ENCODE measurements around the gene EYS.

The EYS gene

DNA sequence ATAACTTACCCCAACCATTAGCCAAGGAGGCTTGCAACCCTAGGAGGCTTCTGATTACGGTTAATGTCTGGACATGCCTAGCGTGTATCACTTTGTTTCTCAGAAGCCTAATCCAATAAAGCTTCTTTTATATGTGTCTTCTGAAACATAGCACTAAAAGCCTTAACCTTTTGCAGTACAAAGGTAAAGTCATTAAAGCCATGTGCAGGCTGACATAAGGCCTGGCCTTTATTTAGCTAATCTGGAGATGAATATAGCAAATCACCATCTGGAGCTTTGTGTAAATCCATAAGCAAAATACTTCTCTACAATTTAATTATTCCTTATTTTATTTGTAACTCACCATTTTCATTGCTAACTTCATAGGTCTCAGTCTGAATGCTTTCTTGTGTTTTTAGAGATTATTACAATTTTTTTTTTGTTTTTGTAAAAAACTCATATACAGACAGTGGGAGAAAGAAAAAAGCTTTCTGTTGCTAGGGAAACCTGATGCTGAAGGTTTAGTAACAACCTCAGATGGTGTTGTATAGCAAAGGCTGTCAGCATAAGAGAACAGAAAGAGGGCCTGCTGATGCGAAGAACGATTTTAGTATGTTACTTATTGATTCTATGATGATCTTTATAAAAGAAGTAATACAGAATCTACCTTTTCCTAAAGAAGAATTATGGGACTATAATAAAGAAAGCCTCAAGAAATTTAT lies at the start of gene EYS:
Gene EYS, minus strand, starts transcription at position 101 of the 701 bp plus-strand sequence. CDS start 211,816 bp downstream, outside the sequence.
- no peak for DNase-seq

DNA sequence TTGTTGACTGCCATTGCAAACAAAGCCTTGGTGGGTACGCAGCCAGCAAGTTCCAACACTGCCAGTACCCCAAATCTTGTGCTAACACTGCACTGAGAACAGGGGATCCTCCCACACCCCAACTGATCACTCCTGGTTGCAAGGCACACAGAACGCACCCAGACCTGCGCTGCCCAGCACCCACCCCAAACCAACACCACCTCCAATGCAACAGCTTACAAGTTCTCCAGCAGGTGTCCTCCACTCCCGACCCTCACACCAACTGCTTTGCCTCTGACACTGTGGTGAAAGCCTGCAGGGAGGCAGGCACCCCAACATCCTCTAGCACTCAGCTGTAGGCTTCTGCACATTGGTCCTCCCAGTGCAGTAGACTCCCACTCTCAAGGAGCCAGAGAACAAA lies 39.3 kb upstream of the EYS start:
- DNase-seq: no peak

DNA sequence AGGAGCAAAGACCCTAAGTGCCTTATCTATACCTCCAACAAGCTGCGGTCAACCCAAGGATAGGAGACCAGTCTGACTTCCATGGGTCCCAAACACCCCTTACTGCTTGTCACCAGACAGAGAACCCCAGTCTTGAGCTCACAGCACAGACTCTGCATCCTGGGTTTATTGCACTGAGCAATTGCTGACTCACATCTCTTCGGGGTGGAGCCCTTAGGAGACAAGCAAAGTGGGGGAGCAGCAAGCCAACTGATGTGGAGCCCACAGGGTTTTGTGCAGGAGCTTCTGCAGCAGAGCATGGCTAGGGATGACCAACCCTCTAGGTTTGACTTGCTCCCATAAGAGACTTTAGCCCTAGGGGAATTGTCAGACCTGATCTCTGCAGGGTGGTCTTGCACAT lies 38.6 kb upstream of the EYS start:
- DNase-seq: no peak

DNA sequence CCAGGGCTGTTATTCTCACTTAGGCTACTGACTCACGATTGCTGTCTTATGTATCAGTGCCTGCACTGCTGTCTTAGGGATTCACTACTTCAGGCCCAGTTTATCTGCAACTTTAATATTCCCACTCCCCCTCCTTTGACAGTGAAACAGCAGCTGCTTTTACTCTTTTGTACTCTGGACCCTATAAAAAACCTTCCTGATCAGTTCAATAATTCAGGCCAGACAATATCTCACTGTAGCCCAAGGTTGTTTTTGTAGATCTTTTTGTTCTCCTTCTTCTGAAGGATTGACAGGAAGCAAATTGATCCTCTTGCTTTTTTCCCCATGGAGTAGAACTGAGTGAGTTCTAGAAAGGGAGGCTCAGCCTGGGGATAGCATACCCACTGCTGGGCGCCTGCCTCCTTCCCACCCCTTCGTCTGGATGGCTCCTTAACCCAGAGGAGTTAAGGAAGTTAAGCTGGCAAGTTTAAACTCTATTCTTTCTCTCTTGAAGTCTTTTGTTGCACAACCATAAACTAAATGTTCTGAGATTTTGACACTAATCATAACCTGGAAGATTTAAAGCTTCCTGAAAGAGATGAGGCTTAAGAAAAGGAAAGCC lies 22.0 kb upstream of the EYS start:
- no peak for DNase-seq

DNA sequence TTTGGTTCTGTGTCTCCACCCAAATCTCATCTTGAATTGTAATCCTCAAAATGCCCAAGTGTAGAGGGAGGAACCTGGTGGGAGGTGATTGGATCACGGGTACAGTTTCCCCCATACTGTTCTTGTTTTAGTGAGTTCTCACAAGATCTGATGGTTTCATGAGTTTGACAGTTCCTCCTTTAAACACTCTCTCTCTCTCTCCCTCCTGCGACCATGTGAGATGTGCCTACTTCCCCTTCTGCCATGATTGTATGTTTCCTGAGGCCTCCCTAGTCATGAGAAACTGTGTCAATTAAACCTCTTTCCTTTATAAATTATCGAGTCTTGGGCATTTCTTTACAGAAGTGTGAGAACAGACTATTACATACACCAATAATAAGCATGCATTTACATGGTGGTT lies 12.1 kb upstream of the EYS start:
- no peak for DNase-seq

DNA sequence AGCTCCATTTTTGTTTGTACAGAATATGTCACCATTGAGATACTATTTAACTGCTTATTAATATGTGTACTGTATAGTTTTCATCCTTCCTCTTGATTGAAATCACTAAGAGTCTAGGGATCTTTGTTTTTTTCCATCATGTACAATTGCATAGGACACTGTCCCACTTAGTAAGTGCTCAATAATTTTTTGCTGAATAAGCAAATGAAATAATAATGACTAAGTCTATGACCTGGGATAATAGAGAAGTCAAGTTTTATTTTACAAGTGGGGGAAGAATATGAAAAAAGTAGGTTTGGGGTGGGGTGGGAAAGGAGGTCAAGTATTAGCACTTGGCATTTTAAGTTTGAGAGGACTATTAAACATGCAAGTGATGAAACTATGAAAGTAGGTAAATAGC lies 4.5 kb upstream of the EYS start:
- no peak for DNase-seq

DNA sequence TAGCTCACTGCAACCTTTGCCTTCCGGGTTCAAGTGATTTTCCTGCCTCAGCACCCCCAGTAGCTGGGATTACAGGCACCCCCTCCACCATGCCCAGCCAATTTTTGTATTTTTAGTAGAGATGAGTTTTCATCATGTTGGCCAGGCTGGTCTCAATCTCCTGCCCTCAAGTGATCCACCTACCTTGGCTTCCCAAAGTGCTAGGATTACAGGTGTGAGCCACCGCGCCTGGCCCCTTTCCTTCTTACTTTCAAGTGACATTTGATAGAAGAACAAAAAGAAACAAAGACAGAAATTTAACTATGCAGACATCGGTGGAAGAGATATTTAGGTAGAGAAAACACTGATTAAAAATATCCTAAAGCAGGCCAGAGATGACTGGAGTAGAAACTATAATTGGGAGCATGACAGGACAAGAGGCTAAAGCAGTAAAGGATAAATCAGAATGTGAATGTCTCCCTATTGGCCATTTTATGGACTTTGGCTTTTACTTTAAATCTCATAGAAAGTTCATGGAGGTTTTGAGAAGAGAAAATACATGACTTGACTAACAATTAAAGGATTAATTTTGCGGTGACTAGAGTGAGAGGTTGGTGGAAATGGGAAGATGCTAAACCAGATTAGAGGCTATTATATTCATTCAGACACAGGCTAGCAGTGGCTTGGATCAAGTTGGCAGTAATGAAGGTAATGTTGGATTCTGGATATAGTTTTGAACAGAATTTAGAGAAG lies 2.2 kb upstream of the EYS start:
- no peak for DNase-seq

DNA sequence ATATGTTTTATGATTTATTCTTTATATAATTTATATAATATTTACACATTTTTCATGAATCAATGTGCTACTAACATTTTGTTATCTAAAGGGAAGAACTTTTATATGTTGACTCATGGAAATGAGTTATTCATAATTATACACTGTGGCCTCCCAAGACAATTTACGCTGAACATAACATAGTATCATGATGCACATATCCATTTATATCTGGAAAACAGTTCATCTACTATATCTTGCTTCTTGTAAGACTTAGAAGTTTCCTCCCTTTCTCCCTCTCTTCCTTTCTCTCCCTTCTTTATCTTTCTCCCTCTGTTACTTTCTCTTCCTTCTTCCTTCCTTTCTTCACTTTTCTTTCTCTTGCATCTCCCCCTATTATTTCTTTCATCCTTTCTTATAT lies 1.1 kb upstream of the EYS start:
- no peak for DNase-seq

DNA sequence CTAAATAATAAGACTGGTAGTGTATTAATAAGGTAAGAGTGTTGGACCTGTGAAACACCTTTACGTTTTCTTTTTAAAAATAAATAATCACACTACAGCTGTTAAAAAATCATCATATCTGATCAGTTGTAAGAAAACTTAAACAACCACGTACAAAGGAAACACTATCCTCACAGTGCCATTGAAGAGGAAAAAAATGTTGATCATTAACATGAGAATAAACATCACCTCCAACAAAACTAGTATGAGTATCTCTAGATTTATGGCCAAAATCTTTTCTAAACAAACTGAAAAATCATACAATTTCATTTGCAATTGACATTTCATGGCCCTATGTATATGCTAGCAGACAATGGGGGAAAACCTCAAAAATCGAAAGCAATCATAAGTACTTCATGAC lies 590 bp downstream of the EYS start:
- DNase-seq: no peak

DNA sequence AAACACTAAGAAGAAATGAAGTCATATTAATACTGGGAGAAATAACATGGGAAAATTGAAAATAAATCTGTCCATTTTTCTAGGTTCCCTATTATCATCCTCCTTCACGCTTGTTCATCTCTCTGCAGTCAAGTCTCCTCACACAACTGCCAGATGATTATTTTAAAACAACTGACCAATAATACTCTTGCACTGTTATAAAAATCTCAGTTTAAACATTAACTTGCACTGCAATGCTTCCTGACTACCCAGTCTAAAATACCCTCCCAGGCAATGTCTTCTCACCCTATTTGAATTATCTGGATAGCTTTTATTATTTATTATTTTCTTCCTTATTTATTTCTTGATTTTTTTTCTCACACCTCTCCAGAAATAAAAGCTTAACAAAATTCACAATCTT lies 5.7 kb downstream of the EYS start:
- DNase-seq: no peak

DNA sequence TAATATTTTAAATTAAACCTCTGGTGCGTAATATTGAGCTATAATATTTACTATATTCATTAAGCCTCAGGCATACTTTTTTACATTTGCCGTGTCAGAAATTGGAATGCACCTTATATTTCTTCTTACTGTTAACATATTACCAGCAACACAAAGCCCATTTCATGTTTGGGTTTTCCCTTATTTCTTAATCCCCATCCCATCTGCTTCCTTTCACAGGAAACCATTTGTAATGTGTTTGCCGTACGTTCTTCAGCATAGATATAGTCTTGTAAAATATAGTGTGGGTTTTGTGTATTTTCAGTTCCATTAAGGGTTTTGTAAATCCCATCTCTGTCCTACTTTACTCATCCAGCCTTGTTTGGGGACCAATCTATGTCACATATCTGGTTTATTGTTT lies 6.5 kb downstream of the EYS start:
- DNase-seq: no peak

DNA sequence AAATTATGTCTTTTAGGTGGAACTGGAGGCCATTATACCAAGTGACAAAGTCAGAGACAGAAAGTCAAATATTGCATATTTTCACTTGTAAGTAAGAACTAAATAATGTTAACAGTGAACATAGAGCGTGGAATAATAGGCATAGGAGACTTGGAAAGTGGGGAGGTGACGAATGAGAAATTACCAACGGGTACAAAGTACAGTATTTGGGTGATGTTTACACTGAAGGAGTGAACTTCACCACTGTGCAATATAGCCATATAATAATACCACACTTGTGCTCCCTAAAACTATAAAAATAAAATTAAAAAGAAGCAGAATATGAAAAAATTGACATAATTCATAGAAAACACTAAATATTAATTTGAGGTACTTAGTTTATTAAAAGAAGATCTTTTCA lies 14.9 kb downstream of the EYS start:
- no peak for DNase-seq

DNA sequence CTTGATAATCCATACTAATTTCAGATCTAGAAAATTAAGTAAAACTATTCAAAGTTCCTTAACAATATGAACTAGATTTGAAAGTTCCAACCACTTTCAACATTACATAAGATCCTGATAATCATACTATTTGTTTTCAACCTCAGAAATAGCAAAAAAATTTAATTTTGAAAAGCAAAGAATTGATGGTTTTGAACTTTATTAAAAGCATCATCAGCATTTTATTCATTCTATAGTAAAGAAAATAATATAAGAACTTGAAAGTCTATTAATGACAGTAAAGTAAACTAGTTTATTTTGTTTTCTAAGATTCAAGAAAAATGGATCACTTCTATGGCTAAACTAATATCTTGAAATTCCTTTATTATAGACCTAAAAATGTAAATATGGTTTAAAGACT lies 26.8 kb downstream of the EYS start:
- no peak for DNase-seq

DNA sequence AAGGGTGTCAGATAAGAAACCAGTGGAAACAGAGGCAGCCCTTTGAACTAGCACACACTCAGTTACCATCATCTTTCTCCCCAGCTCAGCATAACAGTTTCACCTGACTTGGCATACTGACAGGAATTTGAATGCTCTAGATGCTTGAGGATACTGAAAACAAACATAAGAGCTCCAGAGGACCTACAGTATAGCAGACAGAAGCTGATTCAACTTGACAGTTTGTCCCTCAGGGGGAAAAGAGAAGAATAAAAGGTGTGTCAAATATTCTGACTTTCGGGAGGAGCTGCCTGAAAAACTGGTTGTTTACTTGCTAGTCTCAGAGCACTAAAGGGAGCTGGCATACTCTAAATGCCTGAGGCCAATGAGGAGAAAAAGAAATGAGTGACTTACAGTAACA lies 35.1 kb downstream of the EYS start:
- DNase-seq: no peak

DNA sequence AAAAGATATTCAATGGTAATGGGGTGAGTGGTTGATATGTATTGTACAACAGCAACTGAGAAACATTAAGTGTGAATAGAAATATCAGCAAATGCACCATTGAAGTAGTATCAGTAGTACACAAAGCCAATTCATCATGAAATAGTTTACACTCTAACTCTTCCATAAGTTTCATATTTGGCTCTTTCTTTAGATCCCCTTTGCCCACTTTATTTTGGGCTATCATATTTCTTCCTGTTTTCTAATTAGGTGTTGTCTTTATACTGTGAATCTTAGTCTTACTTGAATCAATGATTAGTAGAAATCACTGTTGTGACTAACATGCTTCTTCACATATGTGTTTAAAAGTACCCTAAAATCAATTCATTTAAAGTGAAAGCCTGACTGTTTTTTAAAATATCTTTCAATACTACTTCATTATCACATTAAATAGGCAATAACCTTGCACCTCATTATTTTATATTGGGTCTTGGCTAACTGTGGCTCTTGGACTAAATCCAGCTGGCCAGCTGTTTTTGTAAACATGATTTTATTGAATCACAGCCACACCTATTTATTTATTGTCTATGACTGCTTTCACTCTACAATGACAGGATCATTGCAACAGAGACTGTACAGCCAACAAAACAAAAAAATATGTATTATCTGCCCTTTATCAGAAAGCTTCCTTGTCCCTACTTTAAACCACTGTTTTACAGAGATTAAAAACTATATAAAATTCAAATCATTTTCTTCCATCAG lies 38.9 kb downstream of the EYS start:
- DNase-seq: no peak

DNA sequence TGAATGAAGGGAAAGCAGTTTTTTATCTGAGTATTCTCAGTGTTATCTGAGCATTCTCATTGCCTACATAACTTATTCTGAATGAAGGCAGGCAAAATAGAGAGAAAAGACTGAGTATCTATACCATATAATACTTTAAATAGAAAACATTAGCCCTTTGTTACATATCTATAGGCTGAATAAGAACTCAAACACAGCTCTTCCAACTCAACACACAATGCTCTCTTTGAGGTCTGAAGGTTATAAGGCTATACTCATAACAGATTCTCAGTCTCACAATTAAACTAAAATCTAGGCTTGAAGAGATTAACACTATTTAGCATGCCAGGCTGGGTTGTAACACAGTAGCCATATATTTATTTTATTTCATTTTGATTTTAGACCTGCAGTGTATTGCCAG lies 56.9 kb downstream of the EYS start:
- DNase-seq: no peak

DNA sequence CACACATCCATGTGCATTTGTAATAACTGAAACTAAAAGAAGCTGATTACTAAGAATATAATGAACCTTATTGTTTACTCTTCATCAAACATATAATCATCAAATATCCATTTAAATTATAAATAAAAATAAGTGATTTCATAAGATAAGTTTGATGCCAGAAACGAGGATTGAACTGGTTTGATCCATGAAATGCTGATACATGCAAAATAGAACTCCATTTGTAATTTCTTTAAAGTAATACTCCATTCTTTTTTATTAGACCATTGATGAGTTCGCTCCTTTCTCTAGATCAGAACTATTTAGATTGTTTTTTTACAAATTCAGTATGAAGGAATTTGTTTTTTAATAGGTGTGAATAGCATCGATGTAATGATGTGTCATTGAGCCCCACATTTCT lies 57.6 kb downstream of the EYS start:
- DNase-seq: no peak

DNA sequence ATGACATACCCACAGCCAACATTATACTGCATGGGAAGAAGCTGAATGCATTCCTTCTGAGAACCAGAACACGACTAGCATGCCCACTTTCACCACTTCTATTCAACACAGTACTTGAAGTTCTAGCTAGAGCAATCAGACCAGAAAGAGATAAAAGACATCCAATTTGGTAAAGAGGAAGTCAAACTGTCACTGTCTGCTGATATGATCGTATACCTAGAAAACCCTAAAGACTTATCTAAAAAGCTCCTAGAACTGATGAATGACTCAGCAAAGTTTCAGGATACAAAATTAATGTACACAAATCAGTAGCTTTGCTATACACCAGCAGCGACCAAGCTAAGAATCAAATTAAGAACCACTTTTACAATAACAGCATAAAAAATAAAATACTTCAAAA lies 60.5 kb downstream of the EYS start:
- no peak for DNase-seq

DNA sequence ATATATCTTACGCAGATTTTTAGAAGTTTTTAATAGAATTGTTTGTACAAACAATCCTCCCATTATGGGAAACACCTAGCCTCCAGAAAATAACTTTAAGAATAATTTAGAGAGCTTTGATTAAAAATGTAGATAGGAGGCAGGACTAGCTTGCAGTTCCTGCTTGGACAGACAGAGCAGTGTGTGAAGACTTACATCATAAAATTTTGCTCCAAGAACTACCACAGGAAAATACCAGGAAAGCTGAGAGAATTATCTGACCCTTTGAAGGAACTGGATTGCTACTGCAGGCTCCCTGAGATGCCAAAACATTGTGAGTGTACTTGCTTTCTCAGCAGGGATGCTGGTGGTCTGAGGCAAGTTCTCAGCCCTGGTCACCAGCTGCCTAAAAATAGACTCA lies 64.2 kb downstream of the EYS start:
- no peak for DNase-seq

DNA sequence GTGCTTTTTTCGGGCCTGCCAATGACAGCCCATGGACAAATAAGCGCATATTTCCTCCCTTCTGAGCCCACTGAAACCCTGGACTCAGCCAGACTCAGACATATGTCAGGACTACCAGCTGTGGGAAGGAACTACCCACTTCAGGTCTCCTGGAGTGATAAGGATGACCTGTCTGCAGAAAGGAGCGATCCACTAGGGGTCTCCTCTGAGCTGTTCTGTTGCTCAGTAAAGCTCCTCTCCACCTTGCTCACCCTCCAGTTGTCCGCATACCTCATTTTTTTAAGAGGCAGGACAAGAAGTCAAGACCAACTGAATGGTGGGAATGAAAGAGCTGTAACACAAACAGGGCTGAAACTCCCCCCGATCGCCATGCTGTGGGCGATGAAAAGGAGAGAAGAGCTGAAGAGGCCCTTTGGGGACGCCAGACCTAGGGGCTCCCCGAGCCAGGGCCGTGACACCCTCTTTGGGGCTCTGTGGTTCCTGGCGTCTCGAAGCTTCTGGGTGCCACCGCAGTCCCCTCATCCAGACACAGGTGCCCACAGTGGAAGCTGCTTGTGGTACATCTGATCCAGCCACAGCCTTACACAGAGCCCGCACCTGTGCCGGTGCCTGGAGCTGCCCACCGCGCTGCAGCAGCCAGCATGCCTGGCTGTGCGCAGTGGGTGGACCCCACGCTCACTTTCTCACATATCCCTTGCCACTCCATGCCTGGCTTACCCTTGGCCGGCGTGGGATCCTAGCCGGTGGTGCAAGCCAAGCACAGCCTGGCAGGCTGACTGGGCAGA lies 68.8 kb downstream of the EYS start:
- DNase-seq: no peak

DNA sequence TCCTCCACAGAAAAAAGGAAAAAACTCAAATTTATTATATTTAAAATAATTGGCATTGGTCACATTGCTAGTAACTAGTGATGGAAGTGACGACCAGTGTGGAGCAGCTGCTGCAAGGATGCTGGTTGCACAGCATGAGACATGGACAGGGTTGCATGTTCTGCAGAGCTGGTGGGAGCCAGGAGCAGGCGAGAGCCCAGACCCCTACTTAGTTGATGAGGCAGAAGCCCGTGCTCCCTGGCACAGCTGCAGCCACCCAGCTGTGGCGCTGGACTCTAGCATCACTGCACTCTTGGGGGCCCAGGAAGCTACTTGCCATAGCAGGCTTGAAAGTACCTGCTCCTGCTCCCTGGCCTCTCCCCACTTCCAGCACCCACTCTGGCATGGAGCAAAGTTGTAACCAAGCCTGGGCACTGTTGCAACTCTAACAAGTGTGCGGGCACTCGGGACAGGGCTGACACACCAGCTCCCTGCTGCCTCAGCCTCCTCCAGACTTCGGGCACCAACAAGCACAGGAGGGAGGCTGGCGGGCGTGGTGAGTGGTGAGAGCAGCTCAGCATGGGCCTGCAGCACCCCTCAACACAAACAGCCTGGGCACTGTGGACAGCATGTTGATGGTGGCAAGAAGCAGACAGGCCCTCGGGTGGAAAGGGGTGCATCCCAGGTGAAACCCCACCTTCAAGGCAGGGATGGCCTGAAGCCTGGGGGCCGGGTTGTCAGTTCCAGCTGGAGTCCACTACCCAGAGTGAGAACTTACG lies 69.6 kb downstream of the EYS start:
- DNase-seq: no peak

DNA sequence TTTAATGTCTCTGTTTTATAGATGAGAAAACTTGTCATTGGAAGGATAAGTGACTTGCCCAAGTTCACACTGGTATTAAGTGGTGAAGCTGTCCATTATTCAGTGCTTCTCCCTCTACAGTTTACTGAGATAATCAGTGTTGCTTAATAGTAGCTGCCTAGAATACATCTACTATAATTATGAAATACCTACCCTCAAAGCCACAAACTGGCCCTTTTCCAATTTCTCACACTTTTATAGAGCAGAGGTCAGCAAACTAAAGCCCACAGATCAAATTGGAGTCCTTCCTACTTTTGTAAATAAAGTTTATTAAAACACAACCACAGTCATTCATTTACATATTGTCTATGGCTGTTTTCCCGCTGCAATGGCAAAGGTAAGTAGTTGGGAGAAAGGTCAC lies 73.5 kb downstream of the EYS start:
- DNase-seq: no peak
